IPS-NIHi11 (cell line): Measurements from ENCODE around the gene TNFRSF8.
"Not testable (repeated sequence)": the region's sequence is repeated elsewhere in the genome, so short reads cannot be mapped to it uniquely, and the experiment has no call there.

Experiments
- DNase-seq: peaks from one replicate; pipeline ENCODE4 v3.0.0; 2012; ENCODE audit warnings: mixed read lengths, low spot score

TNFRSF8 gene

DNA sequence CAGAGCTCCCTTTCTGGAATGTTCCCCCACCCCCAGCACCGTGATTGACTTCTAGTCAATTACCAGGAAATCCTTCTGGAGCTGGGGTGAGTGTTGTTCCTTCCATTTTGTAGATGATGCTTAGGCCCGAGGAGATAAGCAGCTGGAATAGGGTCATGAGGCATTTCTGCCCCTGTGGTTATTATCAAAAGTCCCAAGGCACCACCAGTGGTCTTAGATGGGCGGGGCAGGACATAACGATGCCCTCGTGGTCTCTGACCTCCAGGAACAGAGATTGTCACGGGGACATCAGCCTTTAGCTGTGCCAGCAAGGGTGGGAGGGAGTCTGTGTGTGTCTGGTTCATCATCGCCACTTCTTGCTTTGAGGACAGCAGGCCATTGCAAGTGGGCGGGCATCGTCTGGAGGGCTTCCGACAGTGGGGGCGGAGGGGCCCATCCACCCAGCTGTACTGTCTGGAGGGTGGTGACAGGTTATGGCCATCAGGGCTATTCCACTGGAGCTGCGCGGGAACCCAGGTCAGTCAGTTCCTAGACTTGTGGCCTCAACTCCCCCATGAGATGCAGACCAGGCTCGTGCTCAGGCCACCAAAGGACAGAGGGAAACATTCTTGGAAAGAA lies 22.6 kb downstream of the TNFRSF8 start:
- DNase-seq: no peak

- DNase-seq: no peak
Measured at GRCh38 chr1:12087797-12088314, 24.8 kb downstream of the TNFRSF8 start.

- DNase-seq: no peak
Measured at GRCh38 chr1:12088607-12089006, 25.5 kb downstream of the TNFRSF8 start.

GRCh38 chr1:12090326-12090725 lies 27.2 kb downstream of the TNFRSF8 start:
- DNase-seq: no peak

- no peak for DNase-seq
Measured at GRCh38 chr1:12091191-12091590, 28.1 kb downstream of the TNFRSF8 start.

DNA sequence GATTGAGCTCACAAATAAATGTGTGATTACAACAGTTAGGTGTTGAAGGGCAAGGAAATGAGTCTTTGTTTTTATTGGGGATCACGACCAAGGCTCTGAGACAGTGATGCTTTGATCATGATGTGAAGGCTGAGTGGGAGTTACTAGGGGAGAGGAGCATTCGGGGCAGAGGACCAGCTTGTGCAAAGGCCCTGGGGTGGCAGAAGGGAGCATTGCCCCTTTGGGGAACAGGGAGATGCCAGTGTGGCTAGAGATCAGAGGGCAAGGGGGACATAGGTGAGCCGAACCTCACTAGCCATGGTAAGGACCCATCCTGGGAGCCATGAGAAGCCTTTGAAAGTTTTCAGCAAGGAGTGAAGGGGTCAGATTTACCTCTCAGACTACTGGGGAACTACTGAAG lies 31.1 kb downstream of the TNFRSF8 start:
- no peak for DNase-seq

DNA sequence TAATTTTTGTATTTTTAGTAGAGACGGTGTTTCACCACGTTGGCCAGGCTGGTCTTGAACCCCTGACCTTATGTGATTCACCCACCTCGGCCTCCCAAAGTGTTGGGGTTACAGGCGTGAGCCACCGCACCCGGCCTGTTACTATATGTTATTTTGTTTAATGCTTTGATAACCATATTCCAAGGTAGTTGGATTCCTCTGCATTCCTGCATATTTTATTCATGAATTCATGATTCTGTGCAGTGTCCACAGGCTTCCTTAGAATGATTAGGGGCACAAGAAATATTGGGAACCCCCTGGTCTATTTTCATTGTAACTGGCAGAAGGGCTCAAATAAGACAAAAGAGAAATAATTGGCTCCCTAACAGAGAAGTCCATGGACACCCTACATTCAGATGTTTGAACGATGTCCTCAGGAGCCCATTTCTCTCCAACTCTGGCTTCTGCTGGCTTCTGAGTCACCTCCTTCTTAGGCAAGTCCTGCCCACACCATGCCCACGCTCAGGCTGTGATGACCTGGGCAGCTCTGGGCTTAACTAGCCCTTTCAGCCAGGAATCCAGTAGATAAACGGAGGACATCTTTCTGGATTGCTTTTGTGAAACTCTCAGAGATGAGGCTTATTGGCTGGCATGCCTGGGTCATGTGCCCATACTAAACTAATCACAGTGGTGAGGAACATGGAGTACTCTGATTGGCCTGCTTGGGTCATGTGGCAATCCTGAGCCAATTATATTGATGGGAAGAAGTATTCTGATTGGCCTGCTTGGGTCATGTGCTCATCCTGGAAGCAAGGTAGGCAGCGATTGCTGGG lies 32.6 kb downstream of the TNFRSF8 start:
- DNase-seq: peak; percentile 84

DNA sequence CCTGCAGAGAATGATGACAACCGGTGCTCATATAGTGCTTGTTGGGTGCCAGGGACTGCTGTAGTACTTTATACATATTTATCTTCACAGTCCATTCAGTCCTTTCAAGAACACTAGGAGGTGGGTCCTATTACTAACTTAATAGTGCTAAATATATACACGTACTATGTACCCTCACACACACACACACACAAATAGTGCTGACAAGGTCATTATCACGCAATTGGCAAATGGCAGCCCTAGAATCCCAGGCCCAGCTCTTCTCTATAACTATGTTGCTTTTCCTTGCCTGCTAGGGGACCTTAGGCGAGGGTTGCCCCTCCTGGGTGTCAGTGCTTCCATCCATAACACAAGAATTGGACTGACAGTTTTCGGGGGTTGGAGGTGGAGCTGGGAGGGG lies 33.5 kb downstream of the TNFRSF8 start:
- no peak for DNase-seq

GRCh38 chr1:12097321-12097720 lies 34.2 kb downstream of the TNFRSF8 start:
- no peak for DNase-seq

DNA sequence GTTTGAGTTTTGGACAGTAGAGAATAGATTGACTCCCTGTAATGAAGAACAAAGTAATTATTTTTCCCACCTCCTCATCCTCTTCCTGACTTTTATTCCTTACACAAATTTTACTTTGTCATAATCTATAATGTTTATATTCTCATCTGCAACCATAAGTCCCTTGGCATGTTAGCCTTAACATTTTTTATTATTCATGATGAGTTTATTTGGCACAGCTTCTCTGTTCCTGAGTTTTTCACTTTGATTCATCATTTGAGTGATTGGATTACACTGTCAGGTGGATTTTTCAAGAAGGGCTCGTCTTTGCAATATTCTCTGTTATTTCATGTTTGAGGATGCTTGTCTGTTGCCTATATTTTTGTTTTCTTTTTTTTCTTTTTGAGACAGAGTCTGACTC lies 35.7 kb downstream of the TNFRSF8 start:
- DNase-seq: no peak

DNA sequence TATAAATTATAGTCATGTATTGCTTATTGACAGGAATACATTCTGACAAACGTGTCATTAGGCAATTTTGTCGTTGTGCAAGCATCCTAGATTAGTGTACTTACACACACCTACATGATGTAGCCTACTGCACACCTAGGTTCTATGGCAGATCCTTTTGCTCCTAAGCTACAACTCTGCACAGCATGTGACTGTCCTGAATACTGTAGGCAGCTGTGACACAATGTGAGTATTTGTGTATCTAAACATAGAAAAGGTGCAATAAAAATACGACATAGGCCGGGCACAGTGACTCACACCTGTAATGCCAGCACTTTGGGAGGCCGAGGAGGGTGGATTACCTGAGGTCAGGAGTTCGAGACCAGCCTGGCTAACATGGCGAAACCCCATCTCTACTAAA lies 36.5 kb downstream of the TNFRSF8 start:
- no peak for DNase-seq

DNA sequence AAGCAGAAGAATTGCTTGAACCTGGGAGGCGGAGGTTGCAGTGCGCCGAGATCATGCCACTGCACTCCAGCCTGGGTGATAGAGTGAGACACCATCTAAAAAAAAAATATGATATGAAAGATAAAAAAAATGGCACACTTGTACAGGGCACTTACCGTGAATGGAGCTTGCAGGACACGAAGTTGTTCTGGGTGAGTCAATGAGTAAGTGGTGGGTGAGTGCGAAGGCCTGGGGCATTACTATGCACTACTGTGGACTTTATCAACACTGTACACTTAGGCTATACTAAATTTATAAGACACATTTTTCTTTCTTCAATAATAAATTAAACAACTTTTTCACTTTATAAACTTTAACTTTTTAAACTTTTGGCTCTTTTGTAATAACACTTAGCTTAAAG lies 37.0 kb downstream of the TNFRSF8 start:
- no peak for DNase-seq

DNA sequence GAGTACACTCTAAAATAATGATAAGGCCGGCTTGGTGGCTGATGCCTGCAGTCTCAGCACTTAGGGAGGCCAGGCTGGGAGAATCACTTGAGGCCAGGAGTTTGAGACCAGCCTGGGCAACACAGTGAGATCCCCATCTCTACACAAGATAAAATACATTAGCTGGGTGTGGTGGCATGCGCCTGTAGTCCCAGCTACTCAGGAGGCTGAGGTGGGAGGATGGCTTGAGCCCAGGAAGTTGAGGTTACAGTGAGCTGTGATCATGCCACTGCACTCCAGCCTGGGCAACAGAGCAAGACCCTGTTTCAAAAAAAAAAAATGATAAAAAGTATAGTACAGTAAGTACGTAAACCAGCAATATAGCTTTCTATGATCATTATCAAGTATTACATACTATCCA lies 38.0 kb downstream of the TNFRSF8 start:
- DNase-seq: not testable (repeated sequence)

GRCh38 chr1:12102066-12102465 lies 39.0 kb downstream of the TNFRSF8 start:
- DNase-seq: no peak

DNA sequence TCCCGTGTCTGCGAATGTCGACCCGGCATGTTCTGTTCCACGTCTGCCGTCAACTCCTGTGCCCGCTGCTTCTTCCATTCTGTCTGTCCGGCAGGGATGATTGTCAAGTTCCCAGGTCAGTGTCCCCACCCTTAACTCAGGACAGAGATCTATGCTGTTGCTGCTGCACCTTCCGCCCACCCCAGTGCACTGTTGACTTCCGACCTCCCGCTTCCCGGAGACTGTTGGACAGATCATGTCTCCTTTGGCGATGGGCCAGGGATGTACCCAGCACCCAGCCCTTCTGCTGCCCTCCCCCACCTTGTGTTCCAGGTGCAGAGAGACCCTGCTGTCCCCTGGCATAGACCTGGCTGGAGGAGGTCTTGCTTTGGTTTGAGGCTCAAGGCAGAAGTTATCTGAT lies 41.3 kb downstream of the TNFRSF8 start:
- DNase-seq: no peak

DNA sequence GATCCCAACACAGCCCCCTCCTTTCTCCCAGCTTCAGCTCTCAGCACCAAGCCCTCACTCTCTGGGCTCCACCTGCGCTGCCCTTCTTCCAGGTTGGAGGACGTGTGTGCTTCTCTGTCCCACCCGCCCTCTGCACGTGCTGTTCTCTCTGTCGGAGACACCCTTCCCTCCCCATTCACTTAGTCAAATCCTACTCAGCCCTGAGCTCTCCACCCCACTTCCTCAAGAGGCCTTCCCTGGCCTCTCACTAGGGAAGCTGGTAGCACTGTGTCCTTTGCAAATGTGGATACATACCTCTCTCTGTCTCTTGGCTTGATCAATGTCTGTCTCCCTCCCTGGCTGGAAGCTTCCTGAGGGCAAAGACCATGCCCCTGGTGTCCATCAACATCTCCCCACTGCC lies 43.0 kb downstream of the TNFRSF8 start:
- DNase-seq: no peak

GRCh38 chr1:12106861-12107260 lies 43.8 kb downstream of the TNFRSF8 start:
- DNase-seq: peak; percentile 89

DNA sequence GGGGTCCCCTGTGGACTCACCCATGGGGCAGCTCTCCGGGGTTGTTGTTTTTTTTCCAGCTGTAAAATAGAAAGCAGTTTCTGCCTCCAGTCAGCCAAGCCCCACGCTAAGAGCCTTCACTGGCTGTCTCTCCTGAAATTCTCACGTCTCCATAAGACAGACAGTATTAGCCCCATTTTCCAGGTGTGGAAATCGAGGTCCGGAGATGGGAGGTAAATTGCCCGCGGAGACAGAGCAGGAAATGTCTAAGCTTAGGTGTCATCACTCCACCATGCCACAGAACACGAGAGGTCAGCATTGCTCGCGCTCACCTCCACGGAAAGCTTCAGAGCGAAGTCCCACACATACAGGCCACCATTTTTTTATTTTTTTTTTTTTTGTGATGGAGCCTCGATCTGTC lies 44.6 kb downstream of the TNFRSF8 start:
- DNase-seq: no peak

GRCh38 chr1:12109901-12110300 lies 46.8 kb downstream of the TNFRSF8 start:
- DNase-seq: no peak

DNA sequence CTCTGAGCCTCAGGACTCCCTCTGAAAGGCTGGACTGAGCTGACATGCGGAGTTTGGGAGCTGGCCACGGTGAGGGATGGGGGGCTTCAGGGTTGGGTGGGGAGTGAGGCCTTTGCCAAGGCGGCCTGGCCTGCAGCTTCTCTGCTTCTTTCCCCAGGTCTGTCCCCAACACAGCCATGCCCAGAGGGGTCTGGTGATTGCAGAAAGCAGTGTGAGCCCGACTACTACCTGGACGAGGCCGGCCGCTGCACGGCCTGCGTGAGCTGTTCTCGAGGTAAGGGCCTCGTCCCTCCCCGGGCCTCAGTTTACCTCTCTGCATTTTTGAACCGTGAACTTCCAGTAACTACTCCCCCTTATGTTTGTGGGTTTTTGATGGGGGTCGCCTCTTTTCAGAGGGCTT lies 48.6 kb downstream of the TNFRSF8 start:
- DNase-seq: no peak

- no peak for DNase-seq
Measured at GRCh38 chr1:12112711-12113161, 49.6 kb downstream of the TNFRSF8 start.

- no peak for DNase-seq
Measured at GRCh38 chr1:12113433-12114339, 50.6 kb downstream of the TNFRSF8 start.

DNA sequence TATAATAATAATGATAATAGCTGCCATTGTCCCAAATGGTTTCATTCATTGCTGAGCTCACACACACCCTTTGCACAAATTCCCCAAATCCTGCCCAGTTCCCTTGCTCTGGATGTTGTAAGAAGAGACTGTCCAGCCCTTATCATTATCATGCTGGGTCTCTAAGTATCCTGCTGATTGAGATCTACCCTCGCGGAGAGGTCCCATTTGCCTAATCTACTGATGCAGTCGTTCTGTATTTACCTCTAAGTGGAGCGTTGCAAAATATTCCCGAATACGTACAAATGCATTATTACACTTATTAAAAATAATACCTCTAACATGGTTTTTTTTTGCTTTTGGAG lies 51.2 kb downstream of the TNFRSF8 start:
- no peak for DNase-seq
